ENCODE data around the gene GRPEL1. TPM values are rescaled to one million over a fixed set of nuclear protein-coding genes. Genes with fewer than 3 reads are reported as not detected.

GRPEL1 gene
- total RNA-seq, 1 experiment from 2014 or later = 40.2 TPM

- no peak for DNase-seq (ENCODE audit: low read depth)
Measured at GRCh38 chr4:7045553-7045952, 22.3 kb downstream of the GRPEL1 start.

- peak; percentile 14 for DNase-seq (ENCODE audit: low read depth)
Measured at GRCh38 chr4:7044137-7044930, 23.5 kb downstream of the GRPEL1 start.

DNA sequence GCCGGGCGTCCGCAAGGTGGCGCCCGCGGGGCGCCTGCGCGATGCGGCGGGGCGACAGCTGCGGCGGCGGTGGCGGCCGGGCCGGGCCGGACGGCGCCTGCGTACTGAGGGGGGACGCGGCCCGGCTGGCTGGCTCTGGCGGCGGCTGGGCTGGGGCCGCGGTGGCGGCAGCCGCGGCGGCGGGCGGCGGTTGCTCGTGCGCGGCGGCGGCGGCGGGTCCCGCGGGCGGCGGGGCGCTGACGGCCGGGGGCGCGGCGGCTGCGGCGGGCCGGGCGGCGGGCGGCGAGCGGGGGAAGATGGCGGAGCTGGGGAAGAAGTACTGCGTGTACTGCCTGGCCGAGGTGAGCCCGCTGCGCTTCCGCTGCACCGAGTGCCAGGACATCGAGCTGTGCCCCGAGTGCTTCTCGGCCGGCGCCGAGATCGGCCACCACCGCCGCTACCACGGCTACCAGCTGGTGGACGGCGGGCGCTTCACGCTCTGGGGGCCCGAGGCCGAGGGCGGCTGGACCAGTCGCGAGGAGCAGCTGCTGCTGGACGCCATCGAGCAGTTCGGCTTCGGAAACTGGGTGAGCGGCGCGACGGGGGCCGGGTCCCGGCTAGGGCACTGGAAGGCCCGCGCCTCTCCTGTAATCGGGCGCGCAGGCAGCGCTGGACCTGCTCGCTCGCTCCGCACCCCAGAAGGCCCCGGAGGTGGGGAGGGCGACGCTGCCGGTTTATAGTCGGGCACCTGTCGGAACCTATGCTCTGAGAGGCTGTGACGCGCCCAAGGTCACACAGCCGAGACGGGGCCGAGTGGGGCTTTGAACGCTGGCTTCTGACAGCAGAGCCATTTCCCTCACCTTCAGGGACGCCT lies 24.4 kb downstream of the GRPEL1 start, which contains the start of gene TADA2B:
TADA2B (plus strand) TSS at position 89 of the 853 bp plus-strand sequence; CDS start at position 297, 208 bp downstream.
- DNase-seq (ENCODE audit: low read depth) = peak; percentile 46

DNA sequence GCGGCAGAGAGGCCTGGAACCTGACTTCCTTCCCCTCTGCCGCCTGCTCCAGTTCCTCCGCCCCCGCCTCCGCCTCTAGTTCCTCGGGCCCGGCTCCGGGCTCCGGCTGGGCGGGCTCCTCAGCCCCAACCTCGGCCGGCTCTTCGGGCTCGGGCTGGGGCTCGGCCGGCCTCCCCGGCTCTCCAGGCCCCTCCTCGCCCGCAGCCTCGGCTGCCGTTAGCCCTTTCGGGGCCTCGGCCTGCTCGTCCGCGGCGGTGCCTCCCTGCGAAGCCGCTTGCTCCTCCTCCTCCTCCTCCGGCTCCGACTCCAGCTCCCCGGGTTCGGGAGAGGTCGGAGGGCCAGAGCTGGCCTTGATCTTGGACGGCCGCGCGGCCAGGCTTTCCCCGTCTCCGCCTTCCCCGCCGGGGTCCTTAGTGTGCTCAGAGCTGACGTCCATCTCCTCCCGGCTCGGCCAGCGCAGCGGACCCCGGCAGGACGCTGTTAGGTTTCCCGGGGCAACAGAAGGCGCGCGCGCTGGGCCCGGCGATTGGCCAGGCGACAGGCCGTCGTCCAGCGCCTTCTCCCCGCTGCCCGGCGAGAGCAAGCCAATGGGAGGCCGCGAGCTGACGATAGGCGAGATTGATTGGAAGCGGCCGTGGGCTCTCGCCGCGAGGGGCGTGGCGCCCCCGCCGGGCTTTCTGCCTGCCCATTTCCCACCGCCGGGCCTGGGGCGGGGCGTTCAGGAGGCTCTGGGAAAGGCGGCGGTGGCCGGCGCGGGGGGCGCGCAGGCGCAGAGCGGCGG lies 25.2 kb downstream of the GRPEL1 start:
- peak; percentile 97 for DNase-seq (ENCODE audit: low read depth)

DNA sequence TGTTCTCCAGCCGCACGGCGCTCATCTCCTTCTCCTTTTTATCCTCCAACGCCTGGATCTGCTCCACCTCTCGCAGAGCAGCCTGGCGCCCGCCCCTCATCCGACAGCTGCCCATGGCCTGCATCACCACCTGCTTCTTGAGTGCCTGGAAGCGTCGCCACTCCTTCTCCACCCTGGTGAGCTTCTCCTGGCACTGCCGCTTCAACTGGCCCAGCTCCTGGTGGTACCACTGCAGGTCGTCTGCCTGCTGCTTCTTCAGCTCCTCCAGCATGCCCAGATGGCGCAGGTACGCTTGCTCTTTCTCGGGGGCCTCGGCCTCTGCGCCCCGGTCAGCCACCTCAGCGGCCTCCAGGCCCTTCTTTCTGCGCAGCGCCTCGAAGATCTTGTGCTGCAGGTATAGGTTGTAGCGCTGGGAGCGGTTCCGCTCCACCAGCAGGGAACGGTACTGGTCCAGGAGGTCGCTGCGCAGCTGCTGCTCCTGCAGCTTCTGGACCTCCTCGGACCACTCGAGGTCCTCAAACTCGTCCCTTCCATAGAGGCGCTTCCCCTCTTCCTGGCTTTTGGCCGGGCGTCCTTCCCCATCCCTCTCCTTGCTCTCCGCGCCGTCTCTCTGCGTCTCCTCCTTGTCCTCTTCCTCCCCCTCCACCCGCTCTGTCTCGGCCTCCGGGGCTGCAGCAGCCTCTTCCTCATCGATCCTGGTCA lies 25.9 kb downstream of the GRPEL1 start:
- DNase-seq (ENCODE audit: low read depth) = peak; percentile 24

GRCh38 chr4:7041246-7041645 lies 26.6 kb downstream of the GRPEL1 start:
- DNase-seq (ENCODE audit: low read depth) = no peak

GRCh38 chr4:7040765-7041164 lies 27.1 kb downstream of the GRPEL1 start:
- no peak for DNase-seq (ENCODE audit: low read depth)

DNA sequence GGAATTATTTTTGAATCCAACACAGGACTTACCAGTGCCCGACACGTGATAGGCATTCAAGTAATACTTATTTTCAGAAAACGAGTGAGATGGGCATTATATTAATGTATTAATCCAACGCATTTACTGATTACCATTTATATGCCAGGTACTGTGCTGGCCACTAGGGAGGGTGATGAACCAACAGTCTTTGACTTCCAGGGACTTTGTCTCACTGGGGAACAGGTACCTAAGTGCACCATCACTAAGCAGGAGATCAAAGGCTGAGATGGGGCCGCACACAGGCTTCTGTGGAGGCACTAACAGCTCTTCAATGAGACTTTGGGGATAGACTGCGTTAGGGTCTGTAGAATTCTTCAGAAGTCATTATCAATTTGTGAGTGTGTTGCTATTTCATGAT lies 30.4 kb downstream of the GRPEL1 start:
- no peak for DNase-seq (ENCODE audit: low read depth)

- peak; percentile 40 for DNase-seq (ENCODE audit: low read depth)
Measured at GRCh38 chr4:7034262-7035081, 33.4 kb downstream of the GRPEL1 start.

DNA sequence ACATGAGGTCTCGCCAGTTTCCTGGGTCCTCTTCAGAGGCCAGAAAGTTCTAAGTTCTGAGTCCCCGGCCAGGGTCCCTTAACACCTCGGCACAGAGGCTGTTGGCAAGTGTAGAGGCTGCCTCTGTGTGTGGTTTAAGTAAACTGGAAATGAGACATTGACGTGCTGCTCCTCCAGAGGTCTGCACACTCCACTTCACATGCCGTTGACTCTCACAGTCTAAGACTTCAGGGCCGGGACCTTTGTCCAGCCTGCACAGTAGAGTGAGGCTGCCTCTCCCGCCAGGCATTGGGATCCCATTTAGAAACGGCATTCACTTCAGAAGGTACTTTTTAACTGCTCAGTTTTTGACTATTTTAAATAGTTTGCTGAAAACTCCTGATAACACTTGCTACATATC lies 35.3 kb downstream of the GRPEL1 start:
- no peak for DNase-seq (ENCODE audit: low read depth)

DNA sequence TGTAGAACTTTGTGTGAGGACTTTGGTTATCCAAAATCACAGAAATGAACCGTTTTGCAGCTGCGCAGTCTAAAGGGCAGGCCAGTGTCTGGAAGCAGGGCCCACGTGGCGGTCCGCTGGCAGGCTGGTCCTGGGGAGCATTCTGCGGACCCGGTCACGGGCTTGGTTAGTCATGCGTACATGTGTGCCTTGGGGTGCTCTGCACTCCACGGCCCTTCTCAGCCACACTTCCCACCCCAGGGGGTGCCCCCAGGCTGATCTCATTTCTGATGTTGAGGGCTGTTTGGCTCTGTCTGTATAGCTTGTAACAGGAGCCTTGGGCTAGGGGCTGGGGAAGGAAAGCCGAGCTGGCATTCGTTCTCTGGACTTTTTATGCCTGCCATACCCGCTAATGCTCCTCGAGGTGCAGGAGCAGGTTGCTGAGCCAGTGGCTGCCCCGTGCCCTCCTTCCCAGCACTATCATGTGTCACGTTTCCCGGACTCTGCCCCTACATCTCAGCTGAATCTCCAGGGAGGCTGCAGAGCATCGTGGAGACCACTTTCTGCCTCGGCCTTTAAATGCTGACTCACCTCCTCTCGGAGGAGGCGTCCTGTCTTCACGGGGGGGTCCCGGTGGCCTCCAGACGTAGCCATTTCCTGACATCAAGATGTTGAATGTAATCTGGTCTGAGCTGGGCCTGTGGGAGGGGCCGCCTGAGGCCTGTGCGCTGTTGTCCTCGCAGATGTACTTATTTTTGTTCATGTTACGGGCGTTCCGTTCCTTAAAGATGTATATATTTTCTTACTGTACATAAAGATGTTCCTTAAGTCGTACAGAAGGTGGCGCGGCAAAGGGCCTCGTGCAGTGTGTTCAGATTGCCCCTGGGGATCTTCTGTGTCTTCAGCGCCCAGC lies 36.1 kb downstream of the GRPEL1 start:
- no peak for DNase-seq (ENCODE audit: low read depth)

DNA sequence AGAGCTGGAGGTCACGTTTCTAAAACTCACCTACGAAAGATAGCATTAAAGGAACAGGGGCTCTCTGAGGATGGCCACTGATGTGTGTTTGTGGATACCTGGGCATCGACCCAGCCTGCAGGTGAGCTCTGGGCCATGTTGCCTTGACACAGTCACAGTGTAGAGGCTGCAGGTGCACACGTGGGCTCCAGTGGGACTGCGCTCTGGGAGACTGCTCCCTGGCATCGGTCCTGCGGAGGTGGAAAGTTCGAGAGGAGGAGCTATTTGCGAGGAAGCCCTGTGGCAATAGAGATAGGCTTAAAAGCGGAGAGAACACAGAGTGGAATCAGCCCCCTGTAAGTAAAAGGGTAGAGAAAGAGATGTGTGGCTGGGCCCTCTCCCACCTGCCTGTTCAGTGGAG lies 37.0 kb downstream of the GRPEL1 start:
- DNase-seq (ENCODE audit: low read depth) = no peak

DNA sequence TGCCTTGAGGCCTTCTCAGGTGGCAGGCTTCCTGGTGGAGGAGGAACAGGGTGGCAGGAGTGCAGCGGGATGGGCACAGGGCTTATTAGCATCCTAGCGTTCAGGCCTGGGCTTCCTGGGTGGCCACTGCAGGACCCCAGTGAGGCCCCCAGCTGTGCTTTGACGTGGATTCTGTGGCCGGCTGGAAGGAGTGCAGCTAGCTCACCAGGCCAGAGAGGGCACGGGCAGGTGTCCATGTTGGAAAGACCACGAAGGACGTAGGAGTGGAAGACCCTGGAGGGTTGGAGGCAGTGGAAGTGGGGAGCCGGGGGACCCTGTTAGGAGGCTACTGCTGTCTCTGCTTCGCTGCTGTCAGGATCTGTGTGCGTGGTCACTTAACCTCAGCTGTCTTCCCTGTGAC lies 37.9 kb downstream of the GRPEL1 start:
- DNase-seq (ENCODE audit: low read depth) = no peak

DNA sequence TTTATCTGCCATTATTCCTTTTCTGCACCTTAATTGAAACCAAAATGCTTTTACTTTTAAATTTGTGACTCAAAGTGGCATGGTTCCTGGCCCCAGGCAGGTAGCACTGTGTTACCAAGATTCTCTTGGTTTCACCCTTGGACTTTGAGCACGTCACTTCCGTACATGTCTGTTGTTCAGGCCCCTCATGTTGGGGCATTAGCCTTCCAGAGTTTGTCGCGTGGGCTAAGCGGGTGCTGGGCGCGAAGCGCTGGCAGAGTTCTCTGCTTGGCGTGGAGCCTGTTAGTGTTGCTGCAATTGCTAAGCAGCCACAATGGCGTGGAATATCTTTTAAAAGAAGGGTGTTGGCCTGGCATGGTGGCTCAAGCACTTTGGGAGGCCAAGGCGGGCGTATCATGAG lies 38.7 kb downstream of the GRPEL1 start:
- DNase-seq (ENCODE audit: low read depth) = no peak

DNA sequence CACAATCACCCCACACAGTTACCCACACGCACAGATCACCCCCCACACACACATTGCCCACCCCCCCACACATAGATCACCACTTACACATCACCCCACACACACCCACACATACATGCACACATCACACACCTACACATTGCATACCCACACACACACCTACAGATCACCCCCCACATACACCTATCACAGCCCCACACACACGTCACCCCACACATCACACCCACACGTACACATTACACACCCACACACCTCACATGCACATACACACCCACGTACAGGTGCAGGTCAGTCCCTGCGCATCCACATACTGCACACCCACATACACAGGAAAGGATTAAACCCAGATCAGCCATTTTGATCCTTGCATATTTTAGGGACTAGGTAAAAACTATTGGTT lies 40.0 kb downstream of the GRPEL1 start:
- no peak for DNase-seq (ENCODE audit: low read depth)

DNA sequence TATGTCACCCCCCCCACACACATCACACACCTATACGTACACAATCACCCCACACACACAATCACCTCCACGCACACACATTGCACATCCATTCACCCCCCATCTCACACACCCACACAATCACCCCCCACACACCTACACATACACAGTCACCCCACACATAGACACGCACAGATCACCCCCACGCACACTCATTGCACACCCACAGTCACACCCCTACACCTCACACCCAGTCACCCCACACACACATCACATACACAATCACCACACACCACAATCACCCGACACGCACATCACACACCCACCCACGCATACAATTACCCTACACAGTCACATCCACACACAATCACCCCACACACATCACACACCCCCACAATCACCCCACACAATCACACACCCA lies 40.6 kb downstream of the GRPEL1 start:
- no peak for DNase-seq (ENCODE audit: low read depth)

- no peak for DNase-seq (ENCODE audit: low read depth)
Measured at GRCh38 chr4:7026107-7026506, 41.8 kb downstream of the GRPEL1 start.

DNA sequence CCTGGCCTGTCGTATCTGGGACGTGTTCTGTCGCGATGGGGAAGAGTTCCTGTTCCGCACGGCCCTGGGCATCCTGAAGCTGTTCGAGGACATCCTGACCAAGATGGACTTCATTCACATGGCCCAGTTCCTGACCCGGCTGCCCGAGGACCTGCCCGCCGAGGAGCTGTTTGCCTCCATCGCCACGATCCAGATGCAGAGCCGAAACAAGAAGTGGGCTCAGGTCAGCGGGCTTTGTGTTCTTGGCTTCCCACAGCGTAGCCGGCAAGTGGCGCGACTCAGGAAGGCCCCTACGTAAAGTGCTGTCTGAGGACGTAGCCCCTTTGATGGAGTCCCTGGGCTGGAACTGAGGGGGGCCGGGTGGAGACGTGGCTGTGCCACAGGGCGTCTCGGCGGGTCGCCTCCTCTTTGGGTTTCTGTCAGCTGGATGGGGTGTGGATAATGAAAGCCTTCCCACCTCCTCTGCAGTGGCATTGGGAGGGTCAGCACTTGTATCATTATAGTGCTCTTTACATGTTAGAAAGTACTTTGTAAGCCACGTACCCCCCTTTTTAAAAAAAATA lies 42.7 kb downstream of the GRPEL1 start:
- DNase-seq (ENCODE audit: low read depth) = no peak

DNA sequence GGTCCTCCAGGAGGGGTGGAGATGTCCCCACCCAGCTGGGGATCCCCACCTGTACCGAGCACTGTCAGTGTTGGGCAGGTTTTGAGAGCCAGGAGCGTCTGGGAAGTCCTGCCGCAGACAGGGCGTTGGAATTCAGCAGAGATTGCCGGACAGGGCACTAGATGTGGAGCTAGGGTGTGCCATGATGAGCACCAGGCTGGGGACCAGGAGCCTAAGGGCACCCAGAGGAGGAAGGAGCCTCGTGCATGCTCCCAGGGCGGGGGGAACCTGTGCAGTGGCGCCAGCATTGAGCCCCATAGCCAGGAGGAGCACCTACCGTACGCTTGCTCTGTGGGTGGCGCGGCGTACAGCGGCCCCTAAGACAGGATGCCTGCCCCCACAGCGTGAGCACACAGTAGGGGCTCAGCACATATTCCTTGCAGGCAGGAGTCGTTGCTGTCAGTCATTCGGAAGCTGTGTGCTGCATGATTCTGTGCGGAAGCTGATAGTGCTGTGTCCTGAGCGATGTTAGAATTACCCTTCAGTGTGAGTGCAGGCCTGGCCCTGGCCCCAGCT lies 43.5 kb downstream of the GRPEL1 start:
- no peak for DNase-seq (ENCODE audit: low read depth)

All from LHCN-M2 (cell line).